ENCODE measurements around the gene OTULIN.

The OTULIN gene

GRCh38 chr5:14714706-14715105, 50.2 kb downstream of the OTULIN start:
- Histone ChIP-seq H3K4me1 (ENCODE audit: insufficient read depth, low read length) (no peaks in the 10 kb centered on the region), H3K9me3 (ENCODE audit: insufficient read depth, low read depth, low read length) (no peaks in the 10 kb centered on the region; the same call in 1 of the 2 replicates), H3K27ac (ENCODE audit: low read length) (no peak overlapping the region), H3K36me3 (ENCODE audit: insufficient read depth, low read depth, low read length) (peaks cover 36% of the 10 kb centered on the region), H3K27me3 (ENCODE audit: insufficient read depth, low read length) (no peaks in the 10 kb centered on the region), H3K4me3 (ENCODE audit: low read length) (no peak overlapping the region), H3K9ac (ENCODE audit: low read depth, low read length) (no peak overlapping the region)

DNA sequence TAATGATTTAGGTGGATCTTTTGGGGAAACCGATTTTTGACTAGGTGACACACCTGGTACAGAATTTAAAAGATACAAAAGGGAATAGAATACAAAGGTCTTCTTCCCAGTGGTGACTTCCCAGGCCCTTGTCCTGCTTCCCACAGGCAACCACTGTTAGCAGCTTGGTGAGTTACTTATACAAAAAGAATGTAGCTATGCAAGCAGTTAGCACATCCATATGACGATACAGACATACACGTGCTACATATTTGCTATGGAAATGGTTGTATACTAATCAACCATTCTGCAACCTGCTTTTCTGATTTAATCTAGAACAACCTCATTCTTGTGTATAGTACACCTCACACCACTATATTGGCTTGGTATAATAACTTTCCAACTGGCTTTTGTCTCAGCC, 51.0 kb downstream of the OTULIN start:
- Histone ChIP-seq H3K4me3 (ENCODE audit: low read length) (no peak overlapping the region), H3K9ac (ENCODE audit: low read depth, low read length) (no peak overlapping the region), H3K27me3 (ENCODE audit: insufficient read depth, low read length) (no peaks in the 10 kb centered on the region), H3K27ac (ENCODE audit: low read length) (no peak overlapping the region), H3K36me3 (ENCODE audit: insufficient read depth, low read depth, low read length) (peaks cover 28% of the 10 kb centered on the region), H3K4me1 (ENCODE audit: insufficient read depth, low read length) (no peaks in the 10 kb centered on the region), H3K9me3 (ENCODE audit: insufficient read depth, low read depth, low read length) (no peaks in the 10 kb centered on the region; the same call in 1 of the 2 replicates)

DNA sequence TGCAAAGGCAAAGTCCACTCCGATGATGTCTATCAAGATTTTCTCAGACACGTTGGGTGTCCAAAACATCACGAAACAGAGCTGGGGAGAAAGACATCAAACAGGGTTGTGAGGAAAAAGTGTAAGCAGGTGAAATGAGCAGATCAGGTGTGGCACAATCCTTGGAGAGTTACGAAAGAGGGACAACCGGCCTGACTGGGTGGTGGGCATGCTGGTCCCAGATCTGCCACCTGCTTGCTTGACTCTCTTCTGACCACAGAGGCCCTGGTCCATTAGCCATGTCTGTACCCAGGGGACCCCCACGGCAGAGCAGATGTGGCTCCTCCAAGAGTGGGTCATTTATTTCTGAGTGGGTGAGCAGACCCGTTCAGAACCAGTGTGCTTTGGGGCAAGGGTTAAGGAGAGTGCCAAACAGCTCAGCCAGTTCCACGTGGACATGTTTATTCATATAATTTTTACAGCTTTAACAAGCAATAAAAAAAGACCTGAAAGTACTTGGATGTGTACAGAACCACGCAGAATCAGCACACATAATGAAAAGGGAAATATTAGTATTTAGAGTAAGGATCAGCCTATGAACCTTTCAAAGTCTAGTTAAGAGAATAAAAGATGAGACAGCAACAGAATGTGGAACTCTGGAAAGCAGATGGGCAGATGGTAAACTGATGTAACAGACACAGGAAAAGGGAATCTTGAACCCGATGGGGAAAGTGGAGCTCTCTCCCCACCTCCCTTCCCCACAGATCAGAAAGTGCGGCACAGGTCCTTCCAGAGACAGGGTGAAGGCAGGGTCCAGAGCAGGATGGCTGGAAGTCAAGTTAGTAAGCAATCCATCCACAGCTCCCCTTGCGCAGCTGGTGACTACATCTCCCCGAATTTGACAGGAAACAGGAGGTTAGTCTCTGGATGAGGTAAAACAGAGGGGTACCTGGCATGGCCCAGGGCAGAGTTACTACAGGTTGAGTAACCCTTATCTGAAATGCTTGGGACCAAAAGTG, 52.5 kb downstream of the OTULIN start:
- no peak overlapping the region for H3K27ac ChIP-seq (ENCODE audit: low read length)
- no peaks in the 10 kb centered on the region for H3K27me3 ChIP-seq (ENCODE audit: insufficient read depth, low read length)
- peaks cover 18% of the 10 kb centered on the region for H3K36me3 ChIP-seq (ENCODE audit: insufficient read depth, low read depth, low read length)
- H3K9ac ChIP-seq (ENCODE audit: low read depth, low read length): no peak overlapping the region
- H3K4me3 ChIP-seq (ENCODE audit: low read length): no peak overlapping the region
- no peaks in the 10 kb centered on the region; the same call in 1 of the 2 replicates for H3K9me3 ChIP-seq (ENCODE audit: insufficient read depth, low read depth, low read length)
- no peaks in the 10 kb centered on the region for H3K4me1 ChIP-seq (ENCODE audit: insufficient read depth, low read length)

DNA sequence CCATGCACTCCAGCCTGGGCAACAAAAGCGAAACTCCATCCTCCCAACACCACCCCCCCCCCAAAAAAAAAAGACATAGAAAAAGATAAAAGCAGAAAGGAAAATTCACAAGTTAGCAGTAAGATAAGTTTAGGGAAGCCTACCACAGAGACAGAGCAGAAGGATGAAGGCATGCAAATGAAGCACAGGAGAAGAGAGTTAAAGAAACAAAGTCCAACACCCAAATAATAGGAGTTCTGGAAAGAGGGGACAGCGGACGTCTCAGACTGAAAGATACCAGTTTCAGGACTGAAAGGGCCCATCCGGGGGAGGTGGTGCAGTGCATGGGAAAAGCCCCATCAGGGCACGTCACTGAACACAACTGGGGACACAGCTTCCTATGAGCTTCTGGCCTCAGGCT, 54.3 kb downstream of the OTULIN start:
- peaks cover 5% of the 10 kb centered on the region; the same call in 1 of the 2 replicates for H3K36me3 ChIP-seq (ENCODE audit: insufficient read depth, low read depth, low read length)
- H3K9ac ChIP-seq (ENCODE audit: low read depth, low read length): no peak overlapping the region
- H3K4me1 ChIP-seq (ENCODE audit: insufficient read depth, low read length): no peaks in the 10 kb centered on the region
- no peaks in the 10 kb centered on the region for H3K27me3 ChIP-seq (ENCODE audit: insufficient read depth, low read length)
- no peak overlapping the region for H3K4me3 ChIP-seq (ENCODE audit: low read length)
- H3K27ac ChIP-seq (ENCODE audit: low read length): no peak overlapping the region
- H3K9me3 ChIP-seq (ENCODE audit: insufficient read depth, low read depth, low read length): no peaks in the 10 kb centered on the region; the same call in 1 of the 2 replicates

DNA sequence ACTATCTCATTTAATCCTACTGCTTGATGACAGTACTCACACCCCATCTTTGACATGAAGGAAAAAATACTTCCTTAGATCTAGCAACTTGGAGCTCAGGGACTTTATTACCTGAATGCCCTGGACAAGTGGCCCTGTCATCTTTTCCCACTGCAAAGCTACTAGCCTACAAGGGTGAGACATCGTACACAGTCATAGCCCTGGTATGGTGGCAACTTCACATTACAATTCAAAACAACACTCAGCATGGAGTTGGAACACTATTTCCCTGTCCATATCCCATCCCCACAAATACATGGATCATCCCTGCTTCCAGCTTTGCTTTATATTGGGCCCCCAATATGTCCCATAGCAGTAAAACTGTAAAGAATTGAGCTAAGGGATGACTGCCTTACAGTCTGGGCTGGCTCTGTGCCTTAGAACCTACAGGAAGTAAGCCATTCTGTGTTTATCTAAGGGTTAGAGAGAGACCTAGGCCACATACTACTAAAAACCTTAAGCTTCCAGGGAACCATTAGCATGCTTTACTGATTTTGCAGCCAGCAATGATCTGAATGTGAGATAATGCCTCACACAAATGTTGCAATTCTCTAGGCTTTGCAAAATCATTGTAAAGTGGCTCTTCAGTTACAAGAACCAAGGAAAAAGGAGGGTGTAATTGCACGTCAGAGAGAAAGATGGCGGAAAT, 55.9 kb downstream of the OTULIN start:
- Histone ChIP-seq H3K9ac (ENCODE audit: low read depth, low read length) (no peak overlapping the region), H3K9me3 (ENCODE audit: insufficient read depth, low read depth, low read length) (no peaks in the 10 kb centered on the region; the same call in 1 of the 2 replicates), H3K4me3 (ENCODE audit: low read length) (no peak overlapping the region), H3K4me1 (ENCODE audit: insufficient read depth, low read length) (no peaks in the 10 kb centered on the region), H3K27ac (ENCODE audit: low read length) (no peak overlapping the region), H3K36me3 (ENCODE audit: insufficient read depth, low read depth, low read length) (no peaks in the 10 kb centered on the region), H3K27me3 (ENCODE audit: insufficient read depth, low read length) (no peaks in the 10 kb centered on the region)

DNA sequence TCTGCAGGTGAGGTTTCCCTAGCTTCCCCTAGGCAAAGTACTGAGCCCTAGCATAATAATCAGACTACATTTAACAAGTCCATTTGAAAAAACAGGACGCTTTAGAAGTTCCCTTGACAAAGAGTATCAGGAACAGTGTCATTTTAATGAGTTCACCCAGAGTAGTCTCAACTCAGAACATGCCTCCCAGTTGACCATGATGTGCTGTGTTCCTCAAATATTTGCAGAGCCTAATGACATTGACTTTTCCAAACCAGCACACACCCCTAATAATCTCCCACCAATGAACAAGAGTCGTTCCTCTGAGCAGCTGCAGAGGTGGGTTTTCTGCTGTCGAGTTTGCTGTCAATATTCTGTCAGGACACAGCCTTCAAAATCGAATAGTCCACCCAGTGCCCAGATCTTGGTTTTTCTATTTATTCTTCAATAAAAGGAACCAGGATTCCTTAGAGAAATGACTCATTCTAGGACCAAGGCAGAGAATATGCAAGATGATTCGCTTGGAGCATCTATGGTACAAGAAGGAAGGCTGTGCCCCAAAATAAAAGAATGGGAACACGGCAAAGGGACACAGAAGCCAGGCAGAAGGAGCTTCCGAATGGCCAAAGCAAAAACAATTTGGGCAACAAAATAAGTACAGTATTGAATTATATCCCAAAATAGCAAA, 57.6 kb downstream of the OTULIN start:
- Histone ChIP-seq H3K27me3 (ENCODE audit: insufficient read depth, low read length) (no peaks in the 10 kb centered on the region), H3K27ac (ENCODE audit: low read length) (no peak overlapping the region), H3K9me3 (ENCODE audit: insufficient read depth, low read depth, low read length) (no peaks in the 10 kb centered on the region; the same call in 1 of the 2 replicates), H3K4me3 (ENCODE audit: low read length) (no peak overlapping the region), H3K9ac (ENCODE audit: low read depth, low read length) (no peak overlapping the region), H3K4me1 (ENCODE audit: insufficient read depth, low read length) (peaks cover 3% of the 10 kb centered on the region), H3K36me3 (ENCODE audit: insufficient read depth, low read depth, low read length) (no peaks in the 10 kb centered on the region)

GRCh38 chr5:14722923-14723322, 58.4 kb downstream of the OTULIN start:
- H3K4me1 ChIP-seq (ENCODE audit: insufficient read depth, low read length): peaks cover 9% of the 10 kb centered on the region
- no peaks in the 10 kb centered on the region for H3K36me3 ChIP-seq (ENCODE audit: insufficient read depth, low read depth, low read length)
- no peak overlapping the region for H3K4me3 ChIP-seq (ENCODE audit: low read length)
- H3K27ac ChIP-seq (ENCODE audit: low read length): no peak overlapping the region
- H3K9me3 ChIP-seq (ENCODE audit: insufficient read depth, low read depth, low read length): no peaks in the 10 kb centered on the region
- no peaks in the 10 kb centered on the region for H3K27me3 ChIP-seq (ENCODE audit: insufficient read depth, low read length)
- no peak overlapping the region for H3K9ac ChIP-seq (ENCODE audit: low read depth, low read length)

GRCh38 chr5:14723701-14724132, 59.2 kb downstream of the OTULIN start:
- Histone ChIP-seq H3K4me3 (ENCODE audit: low read length) (no peak overlapping the region), H3K4me1 (ENCODE audit: insufficient read depth, low read length) (peaks cover 14% of the 10 kb centered on the region), H3K27ac (ENCODE audit: low read length) (no peak overlapping the region), H3K9ac (ENCODE audit: low read depth, low read length) (no peak overlapping the region), H3K9me3 (ENCODE audit: insufficient read depth, low read depth, low read length) (no peaks in the 10 kb centered on the region), H3K27me3 (ENCODE audit: insufficient read depth, low read length) (no peaks in the 10 kb centered on the region), H3K36me3 (ENCODE audit: insufficient read depth, low read depth, low read length) (no peaks in the 10 kb centered on the region)

- peaks cover 18% of the 10 kb centered on the region for H3K4me1 ChIP-seq (ENCODE audit: insufficient read depth, low read length)
- no peak overlapping the region for H3K9ac ChIP-seq (ENCODE audit: low read depth, low read length)
- H3K27me3 ChIP-seq (ENCODE audit: insufficient read depth, low read length): no peaks in the 10 kb centered on the region
- no peak overlapping the region for H3K4me3 ChIP-seq (ENCODE audit: low read length)
- H3K36me3 ChIP-seq (ENCODE audit: insufficient read depth, low read depth, low read length): no peaks in the 10 kb centered on the region
- no peaks in the 10 kb centered on the region for H3K9me3 ChIP-seq (ENCODE audit: insufficient read depth, low read depth, low read length)
- no peak overlapping the region for H3K27ac ChIP-seq (ENCODE audit: low read length)
Observed at GRCh38 chr5:14724633-14725032, 60.1 kb downstream of the OTULIN start.

DNA sequence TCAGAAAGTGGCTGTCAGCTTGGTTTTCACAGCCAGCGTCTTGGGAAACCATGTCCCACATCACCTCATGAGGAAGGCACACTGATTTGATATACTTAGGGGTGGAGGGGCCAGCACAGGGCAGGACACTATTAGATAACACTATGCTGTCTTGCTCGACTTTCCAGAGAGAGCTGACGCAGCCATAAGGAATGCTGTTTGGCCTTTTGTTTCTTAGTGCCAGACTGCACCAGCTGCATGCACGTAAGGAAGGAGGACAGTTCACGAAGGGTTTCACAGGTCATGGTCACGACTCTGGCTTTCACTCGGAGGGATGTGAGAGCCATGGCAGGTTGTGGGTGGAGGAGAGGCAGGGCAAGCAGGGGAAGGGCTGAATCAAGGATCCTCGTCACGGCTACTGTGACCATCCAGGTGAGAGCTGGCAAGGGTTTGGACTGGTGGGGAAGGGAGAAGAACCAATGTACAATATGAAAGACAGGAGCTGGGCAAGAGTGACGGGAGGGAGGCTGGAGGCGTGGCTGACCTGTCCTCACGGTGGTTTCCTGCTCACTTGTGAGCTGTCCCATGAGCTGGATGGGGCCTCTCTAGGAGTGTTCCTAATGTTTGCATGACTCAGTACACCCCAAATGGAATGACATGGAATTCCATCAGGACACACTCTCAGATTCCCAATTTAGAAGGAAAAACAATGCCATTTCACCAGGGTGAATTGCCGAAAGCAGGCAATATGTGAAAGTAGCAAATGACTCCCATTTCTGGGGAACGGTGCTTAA, 61.7 kb downstream of the OTULIN start:
- Histone ChIP-seq H3K9me3 (ENCODE audit: insufficient read depth, low read depth, low read length) (no peaks in the 10 kb centered on the region), H3K36me3 (ENCODE audit: insufficient read depth, low read depth, low read length) (no peaks in the 10 kb centered on the region), H3K27ac (ENCODE audit: low read length) (no peak overlapping the region)

DNA sequence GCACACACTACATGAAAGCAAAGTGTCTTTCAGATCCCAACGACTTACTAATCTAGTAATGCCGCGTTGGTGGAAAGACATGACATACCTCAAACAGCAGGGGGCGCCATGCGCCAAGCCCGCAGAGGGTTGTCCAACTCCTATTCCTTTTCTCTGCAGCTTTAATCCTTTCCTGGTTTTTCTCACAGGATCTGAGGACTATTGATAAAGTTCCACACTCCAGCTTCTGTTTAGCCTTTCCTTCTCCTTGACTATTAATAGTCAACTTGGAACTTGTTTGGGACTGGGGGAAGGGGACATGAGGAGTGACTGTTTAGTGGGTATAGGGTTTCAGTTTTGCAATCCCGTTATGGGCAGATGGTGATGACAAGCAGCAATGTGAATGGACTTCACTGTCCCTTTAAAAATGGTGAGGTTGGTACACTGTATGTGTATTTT, 62.9 kb downstream of the OTULIN start:
- H3K27ac ChIP-seq (ENCODE audit: low read length): no peak overlapping the region
- no peaks in the 10 kb centered on the region for H3K9me3 ChIP-seq (ENCODE audit: insufficient read depth, low read depth, low read length)
- no peaks in the 10 kb centered on the region for H3K36me3 ChIP-seq (ENCODE audit: insufficient read depth, low read depth, low read length)
- peak overlapping the region; percentile 69; the same call in 1 of the 2 replicates for H3K9ac ChIP-seq (ENCODE audit: low read depth, low read length)
- H3K4me3 ChIP-seq (ENCODE audit: low read length): peak overlapping the region; percentile 43
- H3K27me3 ChIP-seq (ENCODE audit: insufficient read depth, low read length): no peaks in the 10 kb centered on the region
- H3K4me1 ChIP-seq (ENCODE audit: insufficient read depth, low read length): peaks cover 22% of the 10 kb centered on the region

More for the DNA sequence above, 61.7 kb downstream of the OTULIN start:
- Histone ChIP-seq H3K9ac (ENCODE audit: low read depth, low read length) (no peak overlapping the region), H3K27me3 (ENCODE audit: insufficient read depth, low read length) (no peaks in the 10 kb centered on the region), H3K4me1 (ENCODE audit: insufficient read depth, low read length) (peaks cover 22% of the 10 kb centered on the region), H3K4me3 (ENCODE audit: low read length) (no peak overlapping the region)
